ENCODE data around the gene KIZ. TPM values are rescaled to one million over a fixed set of nuclear protein-coding genes. Genes with fewer than 3 reads are reported as not detected.

KIZ gene
- total RNA-seq, 1 experiment from 2014 or later: 9.1 TPM

- CTCF ChIA-PET: interaction anchor here (0.6 kb wide), 1 partner anchor 50 kb away, joined by 5 read pairs; no protein-coding TSS in a partner anchor
- H3K27ac ChIP-seq (ENCODE audit: low read depth, low read length, poor library complexity, severe bottlenecking): no peak overlapping the region
- BruUV-seq (replicated peaks): no TSS peak
- H3K27me3 ChIP-seq (replicated peaks; ENCODE audit: insufficient read depth, low read depth, low read length, poor library complexity): no peaks in the 10 kb centered on the region
- no peak for TF ChIP-seq EZH2 (IDR thresholded peaks at IDR 0.05; ENCODE audit: borderline replicate concordance, low read depth, low read length, poor library complexity, severe bottlenecking)
- TF ChIP-seq, protein P1, sequence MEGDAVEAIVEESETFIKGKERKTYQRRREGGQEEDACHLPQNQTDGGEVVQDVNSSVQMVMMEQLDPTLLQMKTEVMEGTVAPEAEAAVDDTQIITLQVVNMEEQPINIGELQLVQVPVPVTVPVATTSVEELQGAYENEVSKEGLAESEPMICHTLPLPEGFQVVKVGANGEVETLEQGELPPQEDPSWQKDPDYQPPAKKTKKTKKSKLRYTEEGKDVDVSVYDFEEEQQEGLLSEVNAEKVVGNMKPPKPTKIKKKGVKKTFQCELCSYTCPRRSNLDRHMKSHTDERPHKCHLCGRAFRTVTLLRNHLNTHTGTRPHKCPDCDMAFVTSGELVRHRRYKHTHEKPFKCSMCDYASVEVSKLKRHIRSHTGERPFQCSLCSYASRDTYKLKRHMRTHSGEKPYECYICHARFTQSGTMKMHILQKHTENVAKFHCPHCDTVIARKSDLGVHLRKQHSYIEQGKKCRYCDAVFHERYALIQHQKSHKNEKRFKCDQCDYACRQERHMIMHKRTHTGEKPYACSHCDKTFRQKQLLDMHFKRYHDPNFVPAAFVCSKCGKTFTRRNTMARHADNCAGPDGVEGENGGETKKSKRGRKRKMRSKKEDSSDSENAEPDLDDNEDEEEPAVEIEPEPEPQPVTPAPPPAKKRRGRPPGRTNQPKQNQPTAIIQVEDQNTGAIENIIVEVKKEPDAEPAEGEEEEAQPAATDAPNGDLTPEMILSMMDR (conservative IDR thresholded peaks at IDR 0.05; ENCODE audit: low read depth, low read length): no peak
- no peaks in the 10 kb centered on the region for H3K4me1 ChIP-seq (ENCODE audit: insufficient read depth, low read length, poor library complexity, severe bottlenecking)
- POLR2A ChIA-PET (ENCODE audit: low non-redundant PET): no interaction called here
- H3K36me3 ChIP-seq (ENCODE audit: insufficient read depth, low read length, poor library complexity, severe bottlenecking): no peaks in the 10 kb centered on the region
- intact Hi-C loops (cut with micrococcal nuclease; ENCODE audit: unreplicated experiment): no loop called here
- no peak overlapping the region for H3K4me3 ChIP-seq (ENCODE audit: low read depth, low read length, poor library complexity, severe bottlenecking)
- no peaks in the 10 kb centered on the region for H3K9me3 ChIP-seq (ENCODE audit: low read depth, low read length, poor library complexity, severe bottlenecking)
- DNase-seq (ENCODE audit: low spot score): no peak
Observed at GRCh38 chr20:21225215-21225947, 99.5 kb downstream of the KIZ start.

- Histone ChIP-seq H3K27ac (ENCODE audit: low read depth, low read length, poor library complexity, severe bottlenecking) (no peak overlapping the region), H3K4me3 (ENCODE audit: low read depth, low read length, poor library complexity, severe bottlenecking) (no peak overlapping the region), H3K4me1 (ENCODE audit: insufficient read depth, low read length, poor library complexity, severe bottlenecking) (no peaks in the 10 kb centered on the region), H3K36me3 (ENCODE audit: insufficient read depth, low read length, poor library complexity, severe bottlenecking) (no peaks in the 10 kb centered on the region), H3K9me3 (ENCODE audit: low read depth, low read length, poor library complexity, severe bottlenecking) (no peaks in the 10 kb centered on the region), H3K27me3 (replicated peaks; ENCODE audit: insufficient read depth, low read depth, low read length, poor library complexity) (no peaks in the 10 kb centered on the region)
- ChIA-PET CTCF (no interaction called here), POLR2A (ENCODE audit: low non-redundant PET) (no interaction called here)
- DNase-seq (ENCODE audit: low spot score): no peak
- no TSS peak for BruUV-seq (replicated peaks)
- TF ChIP-seq, protein P1 (conservative IDR thresholded peaks at IDR 0.05; ENCODE audit: low read depth, low read length): no peak
- no peak for TF ChIP-seq EZH2 (IDR thresholded peaks at IDR 0.05; ENCODE audit: borderline replicate concordance, low read depth, low read length, poor library complexity, severe bottlenecking)
- intact Hi-C loops (cut with micrococcal nuclease; ENCODE audit: unreplicated experiment): no loop called here
Observed at GRCh38 chr20:21228511-21228910, 102.6 kb downstream of the KIZ start.

- H3K36me3 ChIP-seq (ENCODE audit: insufficient read depth, low read length, poor library complexity, severe bottlenecking): no peaks in the 10 kb centered on the region
- no peak for TF ChIP-seq EZH2 (IDR thresholded peaks at IDR 0.05; ENCODE audit: borderline replicate concordance, low read depth, low read length, poor library complexity, severe bottlenecking)
- TF ChIP-seq, protein P1 (conservative IDR thresholded peaks at IDR 0.05; ENCODE audit: low read depth, low read length): no peak
- no peaks in the 10 kb centered on the region for H3K27me3 ChIP-seq (replicated peaks; ENCODE audit: insufficient read depth, low read depth, low read length, poor library complexity)
- ChIA-PET CTCF (no interaction called here), POLR2A (ENCODE audit: low non-redundant PET) (no interaction called here)
- no peak overlapping the region for H3K4me3 ChIP-seq (ENCODE audit: low read depth, low read length, poor library complexity, severe bottlenecking)
- no peak overlapping the region for H3K27ac ChIP-seq (ENCODE audit: low read depth, low read length, poor library complexity, severe bottlenecking)
- no TSS peak for BruUV-seq (replicated peaks)
- DNase-seq (ENCODE audit: low spot score): no peak
- no peaks in the 10 kb centered on the region for H3K9me3 ChIP-seq (ENCODE audit: low read depth, low read length, poor library complexity, severe bottlenecking)
- H3K4me1 ChIP-seq (ENCODE audit: insufficient read depth, low read length, poor library complexity, severe bottlenecking): no peaks in the 10 kb centered on the region
- intact Hi-C loops (cut with micrococcal nuclease; ENCODE audit: unreplicated experiment): no loop called here
Observed at GRCh38 chr20:21229163-21229562, 103.3 kb downstream of the KIZ start.

Data from A673 (cell line).